Measurements from ENCODE around the gene NOS1AP. TPM values are rescaled to one million over a fixed set of nuclear protein-coding genes. Genes with fewer than 3 reads are reported as not detected.

NOS1AP gene
- total RNA-seq, 1 experiment from 2014 or later, result 5.3 TPM

- no peaks in the 10 kb centered on the region for H3K27me3 ChIP-seq (ENCODE audit: insufficient read depth, low read length)
- no peaks in the 10 kb centered on the region for H4K20me1 ChIP-seq (ENCODE audit: insufficient read depth)
- TF ChIP-seq SP1 (IDR thresholded peaks at IDR 0.05; ENCODE audit: low read depth) (no peak), CEBPB (IDR thresholded peaks at IDR 0.05; ENCODE audit: low read depth) (no peak), EZH2 (IDR thresholded peaks at IDR 0.05) (no peak), MAX (IDR thresholded peaks at IDR 0.05) (no peak), ZNF274 (IDR thresholded peaks at IDR 0.05; ENCODE audit: low read depth, low read length) (no peak), POLR2AphosphoS5 (IDR thresholded peaks at IDR 0.05; ENCODE audit: low read depth, low read length) (no peak), TCF7L2 (IDR thresholded peaks at IDR 0.05; ENCODE audit: borderline replicate concordance, extremely low read depth, insufficient read depth, insufficient read length) (no peak), FOSL1 (IDR thresholded peaks at IDR 0.05; ENCODE audit: low read depth) (no peak), REST (IDR thresholded peaks at IDR 0.05; ENCODE audit: low read depth) (no peak), YY1 (IDR thresholded peaks at IDR 0.05; ENCODE audit: extremely low read depth, insufficient replicate concordance, low read depth, low read length) (no peak), CBX3 (IDR thresholded peaks at IDR 0.05; ENCODE audit: low read depth) (no peak), ZFX (IDR thresholded peaks at IDR 0.05) (no peak), RAD21 (IDR thresholded peaks at IDR 0.05; ENCODE audit: low read depth) (no peak)
- TF ChIP-seq, protein P1, sequence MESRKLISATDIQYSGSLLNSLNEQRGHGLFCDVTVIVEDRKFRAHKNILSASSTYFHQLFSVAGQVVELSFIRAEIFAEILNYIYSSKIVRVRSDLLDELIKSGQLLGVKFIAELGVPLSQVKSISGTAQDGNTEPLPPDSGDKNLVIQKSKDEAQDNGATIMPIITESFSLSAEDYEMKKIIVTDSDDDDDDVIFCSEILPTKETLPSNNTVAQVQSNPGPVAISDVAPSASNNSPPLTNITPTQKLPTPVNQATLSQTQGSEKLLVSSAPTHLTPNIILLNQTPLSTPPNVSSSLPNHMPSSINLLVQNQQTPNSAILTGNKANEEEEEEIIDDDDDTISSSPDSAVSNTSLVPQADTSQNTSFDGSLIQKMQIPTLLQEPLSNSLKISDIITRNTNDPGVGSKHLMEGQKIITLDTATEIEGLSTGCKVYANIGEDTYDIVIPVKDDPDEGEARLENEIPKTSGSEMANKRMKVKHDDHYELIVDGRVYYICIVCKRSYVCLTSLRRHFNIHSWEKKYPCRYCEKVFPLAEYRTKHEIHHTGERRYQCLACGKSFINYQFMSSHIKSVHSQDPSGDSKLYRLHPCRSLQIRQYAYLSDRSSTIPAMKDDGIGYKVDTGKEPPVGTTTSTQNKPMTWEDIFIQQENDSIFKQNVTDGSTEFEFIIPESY (IDR thresholded peaks at IDR 0.05; ENCODE audit: extremely low read depth, insufficient replicate concordance, low read length), result no peak
- TF ChIP-seq, protein P2, sequence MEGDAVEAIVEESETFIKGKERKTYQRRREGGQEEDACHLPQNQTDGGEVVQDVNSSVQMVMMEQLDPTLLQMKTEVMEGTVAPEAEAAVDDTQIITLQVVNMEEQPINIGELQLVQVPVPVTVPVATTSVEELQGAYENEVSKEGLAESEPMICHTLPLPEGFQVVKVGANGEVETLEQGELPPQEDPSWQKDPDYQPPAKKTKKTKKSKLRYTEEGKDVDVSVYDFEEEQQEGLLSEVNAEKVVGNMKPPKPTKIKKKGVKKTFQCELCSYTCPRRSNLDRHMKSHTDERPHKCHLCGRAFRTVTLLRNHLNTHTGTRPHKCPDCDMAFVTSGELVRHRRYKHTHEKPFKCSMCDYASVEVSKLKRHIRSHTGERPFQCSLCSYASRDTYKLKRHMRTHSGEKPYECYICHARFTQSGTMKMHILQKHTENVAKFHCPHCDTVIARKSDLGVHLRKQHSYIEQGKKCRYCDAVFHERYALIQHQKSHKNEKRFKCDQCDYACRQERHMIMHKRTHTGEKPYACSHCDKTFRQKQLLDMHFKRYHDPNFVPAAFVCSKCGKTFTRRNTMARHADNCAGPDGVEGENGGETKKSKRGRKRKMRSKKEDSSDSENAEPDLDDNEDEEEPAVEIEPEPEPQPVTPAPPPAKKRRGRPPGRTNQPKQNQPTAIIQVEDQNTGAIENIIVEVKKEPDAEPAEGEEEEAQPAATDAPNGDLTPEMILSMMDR (IDR thresholded peaks at IDR 0.05 in 2 of 3, conservative IDR thresholded peaks at IDR 0.05 in 1 of 3; ENCODE audit: borderline replicate concordance in 1 of 3, insufficient read depth in 1 of 3, low read depth in 2 of 3, low read length in 2 of 3), result no peak
- TF ChIP-seq, protein P3, sequence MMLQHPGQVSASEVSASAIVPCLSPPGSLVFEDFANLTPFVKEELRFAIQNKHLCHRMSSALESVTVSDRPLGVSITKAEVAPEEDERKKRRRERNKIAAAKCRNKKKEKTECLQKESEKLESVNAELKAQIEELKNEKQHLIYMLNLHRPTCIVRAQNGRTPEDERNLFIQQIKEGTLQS (IDR thresholded peaks at IDR 0.05), result no peak
- H3K36me3 ChIP-seq (ENCODE audit: control insufficient read depth in 1 of 2, insufficient read depth in 2 of 2, low read length in 2 of 2), result no peaks in the 10 kb centered on the region
- peaks cover 0 to 42% of the 10 kb centered on the region in 2 experiments; a peak in 2 of 4 replicates for H3K4me1 ChIP-seq (ENCODE audit: control insufficient read depth in 1 of 2, insufficient read depth in 2 of 2, low read length in 2 of 2)
- no peak for DNase-seq (ENCODE audit: low read depth, low spot score)
- no TSS peak for BruUV-seq (replicated peaks)
- H3K9me2 ChIP-seq (ENCODE audit: insufficient read depth), result no peaks in the 10 kb centered on the region
- intact Hi-C loops (cut with micrococcal nuclease), result no loop called here
- H3K9ac ChIP-seq (ENCODE audit: low read length), result no peak overlapping the region
- H3K27ac ChIP-seq (ENCODE audit: low read depth, low read length), result no peak overlapping the region
- no peak overlapping the region for H3K4me3 ChIP-seq (replicated peaks in 1 of 2; ENCODE audit: low read depth in 1 of 2, low read length in 2 of 2)
- H3K79me2 ChIP-seq (ENCODE audit: insufficient read depth, low read length), result no peaks in the 10 kb centered on the region
- no peak for ATAC-seq
- H3K9me3 ChIP-seq (ENCODE audit: control insufficient read depth in 1 of 2, insufficient read depth in 1 of 2, low read depth in 1 of 2, low read length in 2 of 2), result no peaks in the 10 kb centered on the region
- H2AFZ ChIP-seq (ENCODE audit: low read depth, low read length, poor library complexity, severe bottlenecking), result no peak overlapping the region
- ChIA-PET POLR2A (no interaction called here), RAD21 (ENCODE audit: low non-redundant PET in 1 of 2, low total read pairs in 2 of 2, uncharacterized antibody in 2 of 2, unreplicated experiment in 2 of 2) (no interaction called here), CTCF (no interaction called here)
- no peak overlapping the region for H3K4me2 ChIP-seq (ENCODE audit: low read length)
These were observed 150.6 kb downstream of the NOS1AP start for GRCh38 chr1:162220009-162220539.
